Smooth muscle cell (in vitro differentiated cells): ENCODE measurements around the gene C1orf159. TPM values are rescaled to one million over a fixed set of nuclear protein-coding genes. Genes with fewer than 3 reads are reported as not detected.
"Not testable (repeated sequence)": the region's sequence is repeated elsewhere in the genome, so short reads cannot be mapped to it uniquely, and the experiment has no call there.

Source experiments
- DNase-seq: peaks from one replicate; lab custom pipeline; 2025; ENCODE audit not compliant: unreplicated experiment; lab: John Stamatoyannopoulos, UW
- H2AFZ ChIP-seq: fragments of 200-600 bp; sonication (generic); 2 replicates; pipeline ENCODE4 v1.6.0; 2016; ENCODE audit warnings: antibody characterized with exemption, low read depth, mild to moderate bottlenecking
- H3F3A ChIP-seq: fragments of 200-600 bp; sonication (generic); 2 replicates; pipeline ENCODE4 v1.6.0; 2017; ENCODE audit warnings: antibody characterized with exemption, low read depth
- H3K27ac ChIP-seq: fragments of 200-600 bp; sonication (generic); 2 replicates; pipeline ENCODE4 v1.5.1; 2016; ENCODE audit warnings: low read depth, mild to moderate bottlenecking
- H3K27me3 ChIP-seq: fragments of 200-600 bp; sonication (generic); 2 replicates; pipeline ENCODE4 v1.6.1; 2016; ENCODE audit warnings: low read depth, mild to moderate bottlenecking
- H3K36me3 ChIP-seq: fragments of 200-600 bp; sonication (generic); 2 replicates; pipeline ENCODE4 v1.5.1; 2016; ENCODE audit warnings: low read depth
- H3K4me1 ChIP-seq: fragments of 200-600 bp; sonication (generic); 2 replicates; pipeline ENCODE4 v1.5.1; 2016; ENCODE audit warnings: low read depth
- H3K4me2 ChIP-seq: fragments of 200-600 bp; sonication (generic); 2 replicates; pipeline ENCODE4 v1.6.0; 2016; ENCODE audit warnings: mild to moderate bottlenecking
- H3K4me3 ChIP-seq: fragments of 200-600 bp; sonication (generic); 2 replicates; pipeline ENCODE4 v1.5.1; 2016; ENCODE audit warnings: mild to moderate bottlenecking
- H3K79me2 ChIP-seq: fragments of 200-600 bp; sonication (generic); 2 replicates; pipeline ENCODE4 v1.6.0; 2016; ENCODE audit warnings: low read depth, mild to moderate bottlenecking
- H3K9ac ChIP-seq: fragments of 200-600 bp; sonication (generic); 2 replicates; pipeline ENCODE4 v1.6.0; 2016; ENCODE audit warnings: low read depth
- H3K9me3 ChIP-seq: fragments of 200-600 bp; sonication (generic); replicated peaks from 2 replicates; pipeline ENCODE4 v1.5.1; 2016; ENCODE audit warnings: low read depth
- H4K20me1 ChIP-seq: fragments of 200-600 bp; sonication (generic); 2 replicates; pipeline ENCODE4 v1.6.0; 2016; ENCODE audit warnings: low read depth
- CTCF ChIP-seq: fragments of 200-600 bp; sonication (generic); IDR thresholded peaks from 2 replicates; pipeline ENCODE4 v1.5.1; 2017; ENCODE audit warnings: borderline replicate concordance, mild to moderate bottlenecking, antibody characterized with exemption; ENCODE audit not compliant: insufficient read depth, poor library complexity, severe bottlenecking
- WGBS: methylation state at CpG from one replicate; pipeline ENCODE4 v1.1.7; 2016; ENCODE audit warnings: low lambda C conversion rate; 5-methylcytosine and 5-hydroxymethylcytosine counted together
- polyA plus RNA-seq: library from polyadenylated mRNA; unstranded; fragments of >200 nt; fragmentation: Nextera tagmentation; extraction: Ambion mirVana; gene quantifications from 2 replicates; pipeline ENCODE4 v1.2.1, GENCODE V29; 2016
- total RNA-seq: library from RNA; depleted of rRNA; stranded (reverse); fragments of >200 nt; gene quantifications from 2 replicates; pipeline ENCODE4 v1.2.3, GENCODE V29; 2014

C1orf159 gene
- total and polyA plus RNA-seq, 2 experiments from 2014 or later: 20.2 to 24.5 TPM

- 84% methylated on average over 22 of the region's 26 CpGs for WGBS
- no peak overlapping the region for H3K27ac ChIP-seq
- no peak overlapping the region for H3K9ac ChIP-seq
- H3F3A ChIP-seq: peaks cover 13% of the 10 kb centered on the region
- DNase-seq: no peak
- no peaks in the 10 kb centered on the region for H3K79me2 ChIP-seq
- H3K27me3 ChIP-seq: no peaks in the 10 kb centered on the region
- no peak overlapping the region for H3K4me3 ChIP-seq
- H3K4me2 ChIP-seq: no peak overlapping the region
- no peak overlapping the region for H2AFZ ChIP-seq
- H3K9me3 ChIP-seq: no peaks in the 10 kb centered on the region
- H3K36me3 ChIP-seq: no peaks in the 10 kb centered on the region
- no peak for TF ChIP-seq CTCF
- H4K20me1 ChIP-seq: no peaks in the 10 kb centered on the region
- H3K4me1 ChIP-seq: peaks cover 12% of the 10 kb centered on the region
These were observed 40.5 kb upstream of the C1orf159 start for GRCh38 chr1:1156140-1157032.

GRCh38 chr1:1155258-1155657, 39.4 kb upstream of the C1orf159 start:
- 68% methylated on average over 10 of the region's 10 CpGs for WGBS
- Histone ChIP-seq H3K4me3 (no peak overlapping the region), H3F3A (peaks cover 13% of the 10 kb centered on the region), H2AFZ (no peak overlapping the region), H3K27me3 (no peaks in the 10 kb centered on the region), H3K4me2 (no peak overlapping the region), H3K9ac (no peak overlapping the region), H4K20me1 (no peaks in the 10 kb centered on the region), H3K4me1 (peaks cover 12% of the 10 kb centered on the region), H3K9me3 (no peaks in the 10 kb centered on the region), H3K36me3 (no peaks in the 10 kb centered on the region), H3K79me2 (no peaks in the 10 kb centered on the region), H3K27ac (no peak overlapping the region)
- DNase-seq: no peak
- TF ChIP-seq CTCF: no peak

GRCh38 chr1:1153874-1154273, 38.0 kb upstream of the C1orf159 start:
- no peak overlapping the region for H3K4me3 ChIP-seq
- peaks cover 13% of the 10 kb centered on the region for H3F3A ChIP-seq
- no peak overlapping the region for H3K9ac ChIP-seq
- H3K9me3 ChIP-seq: no peaks in the 10 kb centered on the region
- TF ChIP-seq CTCF: no peak
- no peaks in the 10 kb centered on the region for H3K36me3 ChIP-seq
- 58% methylated on average over 4 of the region's 4 CpGs for WGBS
- H2AFZ ChIP-seq: no peak overlapping the region
- no peaks in the 10 kb centered on the region for H3K27me3 ChIP-seq
- H3K27ac ChIP-seq: no peak overlapping the region
- DNase-seq: no peak
- no peak overlapping the region for H3K4me2 ChIP-seq
- peaks cover 12% of the 10 kb centered on the region for H3K4me1 ChIP-seq
- no peaks in the 10 kb centered on the region for H4K20me1 ChIP-seq
- no peaks in the 10 kb centered on the region for H3K79me2 ChIP-seq

- H3K9me3 ChIP-seq, DNase-seq, H2AFZ ChIP-seq, H3K27me3 ChIP-seq, H3K79me2 ChIP-seq, H3K4me1 ChIP-seq, H3K4me3 ChIP-seq, H3K4me2 ChIP-seq, H3K9ac ChIP-seq, H4K20me1 ChIP-seq, H3K27ac ChIP-seq, H3K36me3 ChIP-seq: not testable (repeated sequence)
- 94% methylated on average over 14 of the region's 14 CpGs for WGBS
- peaks cover 10% of the 10 kb centered on the region for H3F3A ChIP-seq
These were observed 37.3 kb upstream of the C1orf159 start for GRCh38 chr1:1153215-1153614.

GRCh38 chr1:1152431-1152830, 36.5 kb upstream of the C1orf159 start:
- not testable (repeated sequence) for H3K27me3 ChIP-seq, DNase-seq, H3K4me2 ChIP-seq, H3K9ac ChIP-seq, H3K27ac ChIP-seq, H2AFZ ChIP-seq, H3K79me2 ChIP-seq, H3K9me3 ChIP-seq, H3K36me3 ChIP-seq, H4K20me1 ChIP-seq, H3K4me3 ChIP-seq, H3K4me1 ChIP-seq
- 93% methylated on average over 13 of the region's 13 CpGs for WGBS
- peaks cover 10% of the 10 kb centered on the region for H3F3A ChIP-seq
